IMR-90 (cell line): ENCODE data around the gene BAHD1. TPM values are rescaled to one million over a fixed set of nuclear protein-coding genes. Genes with fewer than 3 reads are reported as not detected.

Source experiments
- ATAC-seq: fragments of 200-7000 bp; cut with Tn5 transposase; 2 replicates; pipeline ENCODE4 v1.9.1; 2020; ENCODE audit warnings: low read depth, mild to moderate bottlenecking, moderate library complexity
- BruUV-seq: library from RNA; stranded (reverse); fragments of 400-500 nt; replicated peaks from 2 replicates; lab custom pipeline; 2021; lab: Mats Ljungman, UMichigan
- CTCF ChIA-PET: fragments of 300-600 bp; formaldehyde crosslinking; extraction: SDS; loops from one replicate; lab custom pipeline; 2021; ENCODE audit warnings: antibody characterized with exemption; lab: Yijun Ruan, JAX
- POLR2A ChIA-PET: fragments of 300-600 bp; sonication (Branson Sonifier 250); formaldehyde crosslinking; loops from one replicate; lab custom pipeline; 2022; ENCODE audit warnings: antibody characterized with exemption; ENCODE audit not compliant: unreplicated experiment; lab: Charles Lee
- DNase-seq: peaks from one replicate; pipeline ENCODE4 v3.0.0; 2013
- H2AFZ ChIP-seq: replicated peaks from 2 replicates; pipeline ENCODE3; 2013; ENCODE audit warnings: low read length, mild to moderate bottlenecking; ENCODE audit not compliant: poor library complexity
- H2AK5ac ChIP-seq: 2 replicates; pipeline ENCODE4 v1.6.1; 2013; ENCODE audit warnings: low read depth, low read length, inconsistent platforms
- H2AK9ac ChIP-seq: replicated peaks from 2 replicates; pipeline ENCODE3; 2013; ENCODE audit warnings: mild to moderate bottlenecking, low read depth, low read length, moderate library complexity; ENCODE audit not compliant: poor library complexity
- H2BK120ac ChIP-seq: 2 replicates; pipeline ENCODE4 v1.6.1; 2013; ENCODE audit warnings: low read depth, low read length, inconsistent platforms
- H2BK15ac ChIP-seq: 3 replicates; pipeline ENCODE4 v1.6.1; 2013; ENCODE audit warnings: low read depth, low read length, inconsistent platforms
- H2BK20ac ChIP-seq: 2 replicates; pipeline ENCODE4 v1.6.1; 2013; ENCODE audit warnings: low read depth, mild to moderate bottlenecking, inconsistent platforms, low read length, moderate library complexity
- H2BK5ac ChIP-seq: 2 replicates; pipeline ENCODE4 v1.6.1; 2013; ENCODE audit warnings: mild to moderate bottlenecking, low read depth, low read length, inconsistent platforms; ENCODE audit not compliant: poor library complexity, severe bottlenecking
- H3K14ac ChIP-seq: replicated peaks from 2 replicates; pipeline ENCODE4 v1.6.1; 2013; ENCODE audit warnings: low read depth, low read length, inconsistent platforms
- H3K18ac ChIP-seq: 2 replicates; pipeline ENCODE4 v1.6.1; 2013; ENCODE audit warnings: low read depth, low read length, control low read depth
- H3K23ac ChIP-seq: 2 replicates; pipeline ENCODE4 v1.6.1; 2013; ENCODE audit warnings: low read depth, low read length, inconsistent platforms
- H3K27ac ChIP-seq: 2 replicates; pipeline ENCODE4 v1.5.1; 2013; ENCODE audit warnings: mild to moderate bottlenecking, control low read depth, low read length; ENCODE audit not compliant: insufficient read depth
- H3K27me3 ChIP-seq: 2 replicates; pipeline ENCODE4 v1.6.1; 2013; ENCODE audit warnings: low read length; ENCODE audit not compliant: control insufficient read depth, insufficient read depth
- H3K36me3 ChIP-seq: 2 replicates; pipeline ENCODE4 v1.6.1; 2013; ENCODE audit warnings: low read length, mixed read lengths; ENCODE audit not compliant: control insufficient read depth, insufficient read depth
- H3K4ac ChIP-seq: 2 replicates; pipeline ENCODE4 v1.6.1; 2013; ENCODE audit warnings: low read depth, low read length, inconsistent platforms
- H3K4me1 ChIP-seq: 2 replicates; pipeline ENCODE4 v1.6.1; 2013; ENCODE audit warnings: low read length, mixed read lengths; ENCODE audit not compliant: control insufficient read depth, insufficient read depth
- H3K4me2 ChIP-seq: 2 replicates; pipeline ENCODE4 v1.6.1; 2013; ENCODE audit warnings: low read depth, mild to moderate bottlenecking, control low read depth, low read length, moderate library complexity
- H3K4me3 ChIP-seq: 2 replicates; pipeline ENCODE4 v1.5.1; 2013; ENCODE audit warnings: low read depth, mild to moderate bottlenecking, control low read depth, low read length, moderate library complexity; ENCODE audit not compliant: insufficient read depth
- H3K56ac ChIP-seq: 2 replicates; pipeline ENCODE4 v1.6.1; 2013; ENCODE audit warnings: low read length, inconsistent platforms; ENCODE audit not compliant: insufficient read depth; ENCODE audit errors: extremely low read depth
- H3K79me1 ChIP-seq, 2 experiments: 2 replicates each; pipeline ENCODE4 v1.6.1; 2013; ENCODE audit warnings: low read length in 2 of 2, inconsistent platforms in 1 of 2, low read depth in 1 of 2
- H3K9ac ChIP-seq: 2 replicates; pipeline ENCODE4 v1.6.1; 2013; ENCODE audit warnings: low read depth, low read length, control low read depth
- H3K9me1 ChIP-seq: 2 replicates; pipeline ENCODE4 v1.6.1; 2013; ENCODE audit warnings: low read length, inconsistent platforms; ENCODE audit not compliant: insufficient read depth
- H3K9me3 ChIP-seq: 2 replicates; pipeline ENCODE4 v1.6.1; 2013; ENCODE audit warnings: low read length; ENCODE audit not compliant: control insufficient read depth, insufficient read depth
- H4K20me1 ChIP-seq: 2 replicates; pipeline ENCODE4 v1.6.1; 2013; ENCODE audit warnings: low read length, inconsistent platforms; ENCODE audit not compliant: insufficient read depth
- H4K5ac ChIP-seq: 2 replicates; pipeline ENCODE4 v1.6.1; 2013; ENCODE audit warnings: mild to moderate bottlenecking, low read depth, low read length, control low read depth
- H4K8ac ChIP-seq, 2 experiments: 2 replicates each; pipeline ENCODE4 v1.6.1; 2013; ENCODE audit warnings: low read depth in 2 of 2, low read length in 2 of 2, control low read depth in 1 of 2, inconsistent platforms in 1 of 2
- H4K91ac ChIP-seq: 2 replicates; pipeline ENCODE4 v1.6.1; 2013; ENCODE audit warnings: low read depth, low read length, inconsistent platforms; ENCODE audit not compliant: insufficient read depth
- FOS ChIP-seq: fragments of 150-350 bp; IDR thresholded peaks from 2 replicates; pipeline ENCODE4 v1.6.1; 2016; ENCODE audit warnings: low read depth, low read length
- RCOR1 ChIP-seq: IDR thresholded peaks from 2 replicates; pipeline ENCODE4 v1.6.1; 2012; ENCODE audit warnings: mild to moderate bottlenecking, low read length, improper control_type of control experiment; ENCODE audit not compliant: insufficient replicate concordance
- dilution Hi-C: fragments of 300-500 bp; cut with HindIII; formaldehyde crosslinking; loops from one replicate; pipeline ENCODE4 v1.14.3; 2018; ENCODE audit warnings: low sequenced_read_pairs; ENCODE audit not compliant: unreplicated experiment
- in situ Hi-C: fragments of 300-500 bp; cut with MboI; formaldehyde crosslinking; loops from 3 replicates; pipeline ENCODE4 v1.14.3; 2019; ENCODE audit warnings: low sequenced_read_pairs, inconsistent platforms, mixed read lengths
- intact Hi-C: fragments of 100-400 bp; cut with micrococcal nuclease; formaldehyde crosslinking; loops from 2 replicates; pipeline ENCODE4 v1.10.0; 2022
- polyA plus RNA-seq, 3 experiments: library from polyadenylated mRNA; depleted of rRNA; stranded (reverse); fragments of >200 nt; gene quantifications; 2 replicates each; pipeline ENCODE4 v1.2.3, GENCODE V29; 2012; ENCODE audit warnings: low replicate concordance in 1 of 3
- total RNA-seq: library from RNA; depleted of rRNA; stranded (reverse); fragments of >200 nt; gene quantifications from 2 replicates; pipeline ENCODE4 v1.2.3, GENCODE V29; 2012

BAHD1 gene
- total and polyA plus RNA-seq, 2 of the 4 experiments (the other 2 are of a cell fraction): 3.0 to 8.7 TPM

DNA sequence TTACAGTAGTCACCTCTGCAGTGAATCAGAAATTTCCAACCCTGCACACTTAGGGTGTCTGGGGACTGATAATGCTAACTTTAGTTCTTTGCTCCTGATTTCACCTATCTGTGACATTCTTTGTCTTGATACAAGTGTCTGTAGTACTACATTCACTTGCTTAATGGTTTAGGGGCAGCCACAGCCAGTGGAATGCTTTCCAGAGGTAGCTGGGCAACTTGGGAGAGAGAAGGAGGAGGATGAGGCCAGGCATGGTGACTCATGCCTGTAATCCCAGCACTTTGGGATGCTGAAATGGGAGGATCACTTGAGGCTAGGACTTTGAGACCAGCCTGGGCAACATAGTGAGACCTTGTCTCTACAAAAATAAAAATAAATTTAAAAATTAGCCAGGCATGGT is 8.5 kb downstream of the BAHD1 start:
- intact Hi-C loops (no loop called here), dilution Hi-C loops (no loop called here), in situ Hi-C loops (no loop called here)
- Histone ChIP-seq H3K79me1 (peaks cover 38 to 83% of the 10 kb centered on the region in 2 experiments), H3K18ac (no peak overlapping the region), H4K5ac (no peak overlapping the region), H3K23ac (no peak overlapping the region), H3K36me3 (no peaks in the 10 kb centered on the region), H2AK5ac (no peak overlapping the region), H3K4me3 (no peak overlapping the region), H3K27me3 (no peaks in the 10 kb centered on the region), H3K4me1 (peaks cover 12% of the 10 kb centered on the region), H3K9me3 (no peaks in the 10 kb centered on the region), H3K9ac (no peak overlapping the region), H4K20me1 (peaks cover 78% of the 10 kb centered on the region), H2AK9ac (no peak overlapping the region), H3K4me2 (no peak overlapping the region), H3K56ac (no peak overlapping the region), H4K8ac (no peak overlapping the region), H4K91ac (no peak overlapping the region), H3K27ac (no peak overlapping the region), H3K4ac (no peak overlapping the region), H3K14ac (no peak overlapping the region), H3K9me1 (peaks cover 19% of the 10 kb centered on the region), H2BK120ac (no peak overlapping the region), H2AFZ (no peak overlapping the region), H2BK15ac (no peak overlapping the region), H2BK5ac (no peak overlapping the region), H2BK20ac (no peak overlapping the region)
- DNase-seq (peak; percentile 41), ATAC-seq (peak; percentile 49)
- ChIA-PET CTCF (interaction anchor here (1.0 kb wide), 1 partner anchor 10 kb away, joined by 3 read pairs; no protein-coding TSS in a partner anchor), POLR2A (no interaction called here)
- BruUV-seq: no TSS peak
- TF ChIP-seq RCOR1 (no peak), FOS (peak; percentile 30; the same call in 1 of the 2 replicates)
